GM12878 (cell line): ENCODE measurements around the gene NUP210. TPM values are rescaled to one million over a fixed set of nuclear protein-coding genes. Genes with fewer than 3 reads are reported as not detected.

Source experiments
- E2F8 ChIP-seq: fragments of 450-650 bp; IDR thresholded peaks from 2 replicates; pipeline ENCODE4 v1.6.1; 2018; ENCODE audit warnings: mild to moderate bottlenecking, low read depth, moderate library complexity; ENCODE audit not compliant: partially characterized antibody
- KLF5 ChIP-seq: fragments of 450-650 bp; IDR thresholded peaks from 2 replicates; pipeline ENCODE4 v1.6.1; 2014; ENCODE audit warnings: mild to moderate bottlenecking; ENCODE audit not compliant: partially characterized antibody
- RAD51 ChIP-seq: fragments of 450-650 bp; IDR thresholded peaks from 2 replicates; pipeline ENCODE4 v1.6.1; 2016; ENCODE audit warnings: moderate library complexity, mild to moderate bottlenecking, inconsistent platforms
- RB1 ChIP-seq: fragments of 450-650 bp; formaldehyde crosslinking; IDR thresholded peaks from 2 replicates; pipeline ENCODE4 v1.6.1; 2017; ENCODE audit warnings: mild to moderate bottlenecking, borderline replicate concordance
- SIX5 ChIP-seq: IDR thresholded peaks from 2 replicates; pipeline ENCODE4 v1.6.1; 2011; ENCODE audit warnings: mild to moderate bottlenecking, low read depth, low read length, moderate library complexity; ENCODE audit not compliant: severe bottlenecking
- polyA plus RNA-seq, 11 experiments: library from polyadenylated mRNA; depleted of rRNA in 4 of 11; unstranded in 6 of 11; stranded (reverse) in 5 of 11; fragments of >200 nt; fragmentation: Nextera tagmentation in 4 of 11; fragmentation: Illumina TruSeq in 1 of 11; extraction: Ambion mirVana in 4 of 11; extraction: Trizol in 1 of 11; gene quantifications; 1 replicate in 1 of 11; 2 replicates in 10 of 11; pipeline versions ENCODE4 v1.2.1 to v1.2.3, GENCODE V29; 2011 to 2016; ENCODE audit warnings: inconsistent platforms in 2 of 11, missing spikeins in 2 of 11, low read depth in 1 of 11
- total RNA-seq, 4 experiments: library from RNA; depleted of rRNA in 3 of 4; stranded (reverse); fragments of >200 nt in 3 of 4; fragmentation: Illumina TruSeq in 1 of 4; extraction: Trizol in 1 of 4; gene quantifications; 2 replicates each; pipeline versions ENCODE4 v1.2.1 to v1.2.3, GENCODE V29; 2013 to 2021
- TF ChIP-seq, protein P1 (sequence below): fragments of 450-650 bp; formaldehyde crosslinking; IDR thresholded peaks from 2 replicates; pipeline ENCODE4 v1.4.0; 2022; ENCODE audit warnings: mild to moderate bottlenecking, moderate library complexity

Gene NUP210
- total and polyA plus RNA-seq, 10 of the 15 experiments (the other 5 are each of a cell fraction or from before 2014, with no cell fraction given), result 2.9 to 150 (median 76.0) TPM

DNA sequence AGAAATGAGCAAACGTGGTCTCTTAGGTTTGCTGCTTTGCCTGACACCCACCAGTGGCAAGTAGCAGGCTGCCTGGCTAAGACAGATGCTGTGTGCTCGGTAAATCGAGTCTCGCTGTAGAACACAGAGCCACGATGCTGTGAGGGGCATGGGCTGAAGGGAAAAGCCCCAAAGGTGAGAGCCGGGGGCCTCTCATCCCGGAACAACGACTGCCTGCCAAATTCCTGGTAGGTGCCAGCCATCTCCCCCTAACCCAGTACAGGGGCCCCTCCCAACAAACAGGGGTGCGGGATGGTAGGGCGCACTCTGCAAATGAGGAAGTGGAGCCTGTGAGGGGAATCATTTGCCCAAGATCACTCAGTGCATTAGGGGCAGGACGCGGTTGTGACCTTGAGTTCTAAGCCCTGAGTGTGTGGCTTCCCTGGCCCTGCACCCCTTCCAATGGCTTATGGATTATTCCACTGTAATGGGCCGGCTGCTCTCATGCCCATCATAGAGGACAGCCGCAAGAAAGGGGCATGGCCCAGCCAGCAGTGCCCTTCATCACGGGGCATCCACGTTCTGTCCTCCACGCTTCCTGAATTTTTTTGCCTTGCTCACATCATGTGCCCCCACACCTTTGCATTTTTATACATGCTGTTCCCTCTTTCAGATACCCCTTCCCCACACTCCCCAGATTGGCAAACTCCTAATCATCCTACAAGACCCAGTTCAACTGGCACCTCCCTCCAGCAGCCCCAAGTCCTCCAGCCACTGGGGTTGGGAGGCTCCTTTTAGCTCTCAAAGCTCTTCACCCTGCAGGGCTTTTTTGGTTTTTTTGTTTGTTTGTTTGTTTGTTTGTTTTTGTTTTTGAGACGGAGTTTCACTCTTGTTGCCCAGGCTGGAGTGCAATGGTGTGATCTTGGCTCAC is 125.4 kb downstream of the NUP210 start (continued):
- TF ChIP-seq, protein P1, sequence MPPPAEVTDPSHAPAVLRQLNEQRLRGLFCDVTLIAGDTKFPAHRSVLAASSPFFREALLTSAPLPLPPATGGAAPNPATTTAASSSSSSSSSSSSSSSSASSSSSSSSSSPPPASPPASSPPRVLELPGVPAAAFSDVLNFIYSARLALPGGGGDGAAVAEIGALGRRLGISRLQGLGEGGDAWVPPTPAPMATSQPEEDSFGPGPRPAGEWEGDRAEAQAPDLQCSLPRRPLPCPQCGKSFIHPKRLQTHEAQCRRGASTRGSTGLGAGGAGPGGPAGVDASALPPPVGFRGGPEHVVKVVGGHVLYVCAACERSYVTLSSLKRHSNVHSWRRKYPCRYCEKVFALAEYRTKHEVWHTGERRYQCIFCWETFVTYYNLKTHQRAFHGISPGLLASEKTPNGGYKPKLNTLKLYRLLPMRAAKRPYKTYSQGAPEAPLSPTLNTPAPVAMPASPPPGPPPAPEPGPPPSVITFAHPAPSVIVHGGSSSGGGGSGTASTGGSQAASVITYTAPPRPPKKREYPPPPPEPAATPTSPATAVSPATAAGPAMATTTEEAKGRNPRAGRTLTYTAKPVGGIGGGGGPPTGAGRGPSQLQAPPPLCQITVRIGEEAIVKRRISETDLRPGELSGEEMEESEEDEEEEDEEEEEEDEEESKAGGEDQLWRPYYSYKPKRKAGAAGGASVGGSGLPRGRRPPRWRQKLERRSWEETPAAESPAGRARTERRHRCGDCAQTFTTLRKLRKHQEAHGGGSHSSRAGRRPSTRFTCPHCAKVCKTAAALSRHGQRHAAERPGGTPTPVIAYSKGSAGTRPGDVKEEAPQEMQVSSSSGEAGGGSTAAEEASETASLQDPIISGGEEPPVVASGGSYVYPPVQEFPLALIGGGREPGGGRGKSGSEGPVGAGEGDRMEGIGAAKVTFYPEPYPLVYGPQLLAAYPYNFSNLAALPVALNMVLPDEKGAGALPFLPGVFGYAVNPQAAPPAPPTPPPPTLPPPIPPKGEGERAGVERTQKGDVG, result no peak
- TF ChIP-seq SIX5 (no peak), E2F8 (no peak), RAD51 (no peak), KLF5 (no peak), RB1 (no peak)
